ENCODE measurements around the gene KRT38.

Gene KRT38

DNA sequence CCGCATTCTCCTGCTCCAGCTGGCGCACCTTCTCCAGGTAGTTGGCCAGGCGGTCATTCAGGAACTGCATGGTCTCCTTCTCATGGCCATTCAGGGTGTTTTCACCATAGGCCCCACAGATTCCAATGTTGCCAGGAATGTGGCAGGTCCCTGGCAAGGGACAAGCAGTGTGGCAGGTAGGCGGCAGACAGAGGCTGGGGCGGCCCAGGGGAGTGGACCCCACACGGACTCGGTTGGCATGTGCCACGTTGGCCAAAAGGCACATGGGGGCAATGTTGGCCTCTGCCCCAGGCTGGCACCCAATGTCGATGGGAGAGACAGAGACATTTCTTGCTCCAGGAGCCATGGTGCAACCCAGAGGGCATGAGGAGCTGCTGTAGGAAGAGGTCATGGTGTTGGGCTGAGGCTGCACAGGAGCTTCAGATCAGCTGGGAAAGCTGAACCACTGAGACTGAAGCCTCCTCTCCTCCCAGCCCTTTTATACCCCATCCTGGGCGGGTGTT is at the start of gene KRT38:
Gene KRT38 (minus strand): TSS at position 453 of the 503 bp plus-strand sequence. CDS start 62 bp downstream, at position 391.
- no peak for DNase-seq (ENCODE audit: low read depth in 2 of 2)

DNA sequence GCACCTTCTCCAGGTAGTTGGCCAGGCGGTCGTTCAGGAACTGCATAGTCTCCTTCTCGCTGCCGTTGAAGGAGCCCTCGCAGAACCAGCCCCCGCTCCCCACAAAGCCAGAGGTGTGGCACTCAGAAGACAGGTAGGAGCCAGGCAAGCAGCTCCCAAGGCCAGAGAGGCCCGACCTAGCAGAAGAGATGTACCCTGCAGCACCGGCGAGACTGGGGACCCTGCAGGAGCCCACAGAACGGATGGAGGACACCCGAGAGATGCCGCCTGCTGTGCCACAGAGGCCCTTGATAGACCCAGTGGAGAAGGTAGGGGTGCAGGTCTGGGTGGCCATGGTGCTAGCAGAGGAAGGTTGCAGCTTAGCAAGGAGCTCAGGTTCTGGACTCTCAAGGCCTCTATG is 48.7 kb upstream of the KRT38 start, which contains the start of gene KRT36:
Gene KRT36 (minus strand): TSS at position 380 of the 400 bp plus-strand sequence. CDS start 46 bp downstream, at position 334.
- no peak for DNase-seq (ENCODE audit: low read depth in 2 of 2)

DNA sequence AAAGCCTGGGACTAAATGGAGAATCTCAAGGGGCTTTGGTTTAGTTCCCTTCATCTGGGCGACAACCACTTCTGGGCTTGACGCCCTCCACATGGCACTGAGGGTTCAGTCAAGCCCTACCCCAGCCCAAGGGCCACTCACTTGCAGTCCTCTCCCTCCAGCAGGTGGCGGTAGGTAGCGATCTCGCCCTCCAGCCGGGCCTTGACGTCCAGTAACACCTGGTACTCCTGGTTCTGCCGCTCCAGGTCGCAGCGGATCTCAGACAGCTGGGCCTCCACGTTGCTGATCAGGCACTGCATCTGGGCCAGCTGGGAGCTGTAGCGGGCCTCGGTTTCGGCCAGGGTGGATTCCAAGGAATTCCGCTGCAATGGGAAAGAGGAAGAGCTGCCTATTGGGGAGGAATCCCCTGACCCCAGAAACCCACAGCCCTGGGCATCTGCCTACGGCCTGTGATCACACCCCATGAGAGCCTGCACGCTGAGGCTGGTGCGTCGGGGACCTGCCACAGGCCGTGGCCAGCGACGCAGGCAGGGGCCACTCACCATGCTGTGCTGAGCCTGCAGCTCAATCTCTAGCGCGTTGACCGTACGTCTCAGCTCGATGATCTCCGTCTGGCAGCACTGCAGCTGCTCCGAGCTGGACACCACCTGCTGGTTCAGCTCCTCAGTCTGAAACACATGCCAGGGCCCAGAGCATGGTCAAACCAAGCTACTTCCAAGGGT is 46.2 kb upstream of the KRT38 start:
- DNase-seq (ENCODE audit: low read depth in 2 of 2): no peak

DNA sequence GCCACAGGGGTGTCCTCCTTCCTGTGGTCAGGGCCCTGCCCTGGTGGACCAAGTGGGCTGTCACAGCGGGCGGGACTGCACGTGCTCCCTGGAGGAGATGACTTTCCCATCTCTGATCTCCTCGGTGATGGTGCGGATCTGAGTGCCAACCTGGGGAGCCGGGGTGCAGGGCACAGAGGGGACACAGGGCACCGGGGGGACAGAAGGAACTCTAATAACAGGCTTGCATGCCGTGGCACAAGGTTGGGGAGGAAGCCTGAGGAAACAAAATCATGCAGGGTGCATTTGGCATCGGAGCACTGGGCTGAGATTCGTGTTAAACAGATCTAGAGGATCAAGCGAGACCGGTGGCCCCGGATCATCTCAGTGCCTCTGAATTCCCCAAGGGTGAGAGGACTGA is 45.5 kb upstream of the KRT38 start:
- DNase-seq (ENCODE audit: low read depth in 2 of 2): no peak

DNA sequence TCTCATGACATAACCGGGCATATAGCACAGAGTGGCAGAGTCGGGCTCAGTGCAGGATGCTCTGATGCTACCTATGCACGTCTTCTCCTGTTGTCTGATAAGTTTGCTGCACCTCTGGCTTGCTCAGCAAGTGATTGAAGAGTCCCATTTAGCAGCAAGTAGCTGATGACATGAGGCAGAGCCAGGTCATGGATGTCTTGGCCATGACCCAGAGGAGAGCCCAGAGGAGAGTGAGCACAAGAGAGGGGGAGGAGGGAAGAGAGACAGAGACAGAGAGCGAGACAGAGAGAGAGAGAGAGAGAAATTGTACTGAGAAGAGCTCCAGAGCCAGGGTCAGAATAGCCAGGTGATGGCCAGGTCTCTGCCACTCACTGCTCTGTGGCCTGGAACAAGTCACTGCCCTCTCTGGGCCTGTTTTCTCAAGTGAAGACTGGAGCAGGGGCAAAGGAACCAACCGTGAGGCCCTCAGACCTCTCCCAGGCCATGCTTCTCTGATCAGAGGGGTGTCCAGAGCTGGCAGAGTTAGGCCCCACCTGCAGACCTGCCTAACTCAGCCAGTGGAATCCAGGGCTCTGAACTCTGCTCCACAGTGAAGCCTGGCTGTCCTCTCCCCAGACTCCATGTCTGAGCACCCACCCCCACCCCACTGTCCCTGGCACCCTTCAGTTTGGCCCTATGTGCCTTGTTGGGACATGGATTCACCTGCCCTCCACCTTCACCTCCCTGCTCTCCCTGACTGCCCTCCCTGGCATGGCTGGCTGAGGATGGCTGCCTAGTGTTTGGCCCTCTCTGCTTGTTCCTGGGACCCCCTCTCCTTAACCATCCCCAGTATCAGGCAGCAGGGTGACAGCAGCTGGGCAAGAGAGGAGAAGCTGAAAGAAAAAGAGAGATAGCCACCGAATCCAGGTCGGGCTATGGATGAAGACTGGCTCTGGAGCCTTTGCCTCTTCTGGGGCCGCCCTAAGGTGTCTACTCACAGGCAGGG is 44.4 kb upstream of the KRT38 start:
- DNase-seq (ENCODE audit: low read depth in 2 of 2): no peak

DNA sequence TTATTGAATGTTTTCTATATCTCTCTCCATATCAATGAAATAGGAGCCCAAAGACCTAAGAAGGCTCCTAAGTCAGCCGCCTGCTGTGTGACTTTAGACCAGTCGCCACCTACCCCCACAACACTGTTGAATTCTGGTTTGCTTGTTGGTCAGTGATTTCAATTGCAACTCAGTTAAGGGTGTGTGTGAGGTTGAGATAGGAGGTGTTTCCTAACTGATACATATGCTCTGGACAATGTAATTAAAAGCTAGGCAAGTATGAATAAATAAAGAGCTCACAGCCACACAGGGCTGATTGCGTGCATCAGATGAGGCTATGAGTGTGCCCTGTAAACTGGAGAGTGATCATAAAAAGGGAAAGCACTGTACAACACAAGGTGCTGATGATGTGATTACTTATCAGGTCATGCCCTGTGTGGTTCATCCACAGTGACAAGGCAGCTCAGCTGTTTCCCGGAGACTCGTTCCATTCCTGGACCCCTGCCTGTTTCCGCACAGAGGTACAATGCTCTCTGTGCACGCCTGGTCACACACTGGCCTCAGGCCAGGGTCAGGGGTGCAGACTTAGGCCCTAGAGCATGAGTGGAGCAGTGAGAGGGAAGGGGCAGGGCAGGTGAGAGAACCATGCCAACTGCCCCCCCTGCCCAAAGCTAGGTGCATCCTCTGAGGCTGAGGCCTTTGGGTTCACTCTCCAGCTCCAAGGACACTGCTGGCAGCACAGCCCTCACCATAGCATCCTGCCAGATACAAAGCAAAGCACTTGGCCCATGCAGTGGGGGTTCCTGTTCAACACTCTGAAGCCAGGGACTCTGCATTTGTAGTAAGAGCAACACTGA is 43.4 kb upstream of the KRT38 start:
- no peak for DNase-seq (ENCODE audit: low read depth in 2 of 2)

DNA sequence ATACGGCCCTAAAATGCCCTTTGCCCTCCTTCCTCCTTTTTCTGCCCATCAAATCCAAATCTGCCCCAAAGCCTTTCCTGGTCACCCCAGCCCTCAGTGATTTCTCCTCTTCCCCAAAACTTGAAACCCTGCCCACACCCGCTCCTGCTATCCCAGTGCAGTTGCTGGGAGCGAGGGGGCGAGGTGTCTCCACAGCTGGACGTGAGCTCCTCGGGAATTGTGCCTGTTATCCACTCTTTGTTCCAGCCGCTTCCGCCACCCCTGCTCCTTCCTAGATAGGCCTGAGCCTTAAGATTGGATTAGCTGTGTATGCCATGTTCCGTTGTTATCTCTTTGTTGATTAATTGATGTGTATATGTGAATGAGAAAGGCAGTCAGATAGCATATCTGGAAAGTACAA is 42.7 kb upstream of the KRT38 start:
- no peak for DNase-seq (ENCODE audit: low read depth in 2 of 2)

DNA sequence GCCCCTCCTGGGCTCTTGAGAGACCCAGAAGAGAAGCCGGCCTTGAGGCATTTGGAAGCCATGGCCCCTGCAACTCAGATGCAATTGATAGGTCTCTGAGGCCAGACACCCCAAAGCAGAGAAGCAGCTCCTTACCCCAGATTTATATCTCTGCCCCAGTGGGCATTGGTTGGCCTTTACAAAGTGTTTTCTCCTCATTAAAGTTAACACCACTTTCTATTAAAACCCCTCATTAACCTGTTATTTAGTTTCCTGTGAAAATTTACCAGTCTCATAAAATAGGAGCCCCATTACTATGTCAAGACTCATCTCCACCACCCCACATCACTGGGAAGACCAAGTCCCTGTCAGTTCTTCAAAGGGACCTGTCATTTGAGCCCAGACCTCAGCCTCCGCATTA is 40.3 kb upstream of the KRT38 start, which contains the start of gene KRT35:
Gene KRT35 (minus strand): TSS at position 116 of the 400 bp plus-strand sequence. CDS start 54 bp downstream, at position 62.
- no peak for DNase-seq (ENCODE audit: low read depth in 2 of 2)

DNA sequence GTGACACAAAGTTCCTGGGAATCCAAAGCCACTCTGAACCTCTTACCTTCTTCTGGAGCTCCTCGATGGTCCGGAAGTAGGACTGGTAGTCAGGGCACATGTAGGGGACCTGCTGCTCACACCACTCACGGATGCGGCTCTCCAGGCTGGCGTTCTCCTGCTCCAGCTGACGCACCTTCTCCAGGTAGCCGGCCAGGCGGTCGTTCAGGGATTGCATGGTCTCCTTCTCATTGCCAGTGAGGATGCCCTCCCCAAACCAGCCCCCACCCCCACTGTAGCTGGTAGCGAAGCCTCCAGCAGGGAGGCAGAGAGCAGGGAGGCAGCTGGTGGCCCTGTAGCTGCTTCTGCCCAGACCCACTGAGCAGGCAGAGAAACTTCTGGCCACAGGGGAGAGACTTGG is 39.8 kb upstream of the KRT38 start:
- no peak for DNase-seq (ENCODE audit: low read depth in 2 of 2)

DNA sequence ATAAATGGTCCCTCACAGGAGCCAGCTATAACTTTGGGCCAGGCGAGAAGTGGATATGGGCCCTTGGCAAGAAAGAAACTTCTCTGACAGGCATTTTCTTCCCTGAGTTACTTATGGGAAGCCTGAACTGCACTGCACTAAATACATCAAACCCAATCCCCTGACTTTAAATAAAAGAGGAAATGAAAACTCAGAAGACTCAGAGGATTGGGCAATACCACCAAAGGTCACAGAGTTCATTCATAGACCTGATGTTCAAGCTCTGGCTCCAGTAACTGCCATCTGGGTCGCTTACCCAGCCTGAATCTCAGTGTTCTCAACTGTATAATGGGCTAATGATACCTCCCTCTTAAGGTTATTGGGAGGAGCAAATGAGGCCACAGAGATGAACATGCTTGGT is 39.4 kb upstream of the KRT38 start:
- no peak for DNase-seq (ENCODE audit: low read depth in 2 of 2)

DNA sequence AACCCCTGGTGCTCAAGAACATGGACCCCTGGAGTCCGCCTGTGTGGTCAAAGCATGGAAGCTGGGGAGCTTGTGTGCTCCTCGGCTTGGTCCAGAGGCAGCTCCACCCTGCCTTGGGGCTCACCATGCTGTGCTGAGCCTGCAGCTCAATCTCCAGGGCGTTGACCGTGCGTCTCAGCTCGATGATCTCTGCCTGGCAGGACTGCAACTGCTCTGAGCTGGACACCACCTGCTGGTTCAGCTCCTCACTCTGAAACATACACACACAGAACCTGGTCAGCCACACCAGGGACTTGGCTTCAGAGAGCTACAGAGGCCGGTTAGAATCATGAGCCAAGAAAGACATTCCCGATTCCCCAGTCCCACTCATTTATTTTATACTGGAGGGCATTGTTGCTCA is 37.5 kb upstream of the KRT38 start:
- DNase-seq (ENCODE audit: low read depth in 2 of 2): no peak

DNA sequence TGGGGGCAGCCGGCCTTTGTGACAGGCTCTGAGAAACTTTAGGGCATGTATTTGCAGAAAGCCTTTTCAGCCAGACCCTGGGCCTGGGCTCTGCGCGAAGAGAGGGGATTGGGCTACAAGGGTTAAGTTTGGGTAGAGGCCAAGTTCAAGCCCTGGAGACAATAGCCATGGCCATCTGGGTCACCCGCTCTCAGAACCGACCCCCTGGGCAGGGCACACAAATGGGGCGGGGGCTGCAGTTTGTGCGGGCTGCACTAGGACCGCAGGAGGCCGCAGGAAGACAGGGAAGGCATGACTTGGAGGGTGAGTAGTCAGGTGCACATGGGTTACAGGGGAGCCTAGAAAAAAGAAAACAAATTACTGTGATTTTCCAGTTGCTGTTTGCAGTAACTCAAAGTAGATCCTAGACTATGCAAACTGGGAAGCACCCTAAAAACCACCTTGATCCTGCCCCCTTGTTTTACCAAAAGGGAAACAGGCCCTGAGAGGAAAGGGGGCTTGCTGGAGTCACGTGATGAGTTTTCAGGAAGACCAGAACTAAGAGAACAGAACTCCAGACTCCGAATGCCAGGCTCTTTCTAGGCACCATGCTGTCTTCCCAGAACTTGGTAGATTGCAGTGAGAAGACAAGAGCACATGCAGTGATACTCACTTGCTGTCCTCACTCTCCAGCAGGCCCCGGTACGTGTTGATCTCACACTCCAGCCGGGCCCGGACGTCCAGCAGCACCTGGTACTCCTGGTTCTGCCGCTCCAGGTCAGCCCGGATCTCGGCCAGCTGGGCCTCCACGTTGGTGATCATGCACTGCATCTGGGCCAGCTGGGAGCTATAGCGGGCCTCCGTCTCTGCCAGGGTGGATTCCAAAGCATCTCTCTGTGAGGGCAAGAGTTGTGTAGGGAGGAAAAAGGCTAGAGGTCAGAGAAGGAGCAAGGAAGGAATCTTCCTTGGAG is 36.4 kb upstream of the KRT38 start:
- DNase-seq (ENCODE audit: low read depth in 2 of 2): no peak

DNA sequence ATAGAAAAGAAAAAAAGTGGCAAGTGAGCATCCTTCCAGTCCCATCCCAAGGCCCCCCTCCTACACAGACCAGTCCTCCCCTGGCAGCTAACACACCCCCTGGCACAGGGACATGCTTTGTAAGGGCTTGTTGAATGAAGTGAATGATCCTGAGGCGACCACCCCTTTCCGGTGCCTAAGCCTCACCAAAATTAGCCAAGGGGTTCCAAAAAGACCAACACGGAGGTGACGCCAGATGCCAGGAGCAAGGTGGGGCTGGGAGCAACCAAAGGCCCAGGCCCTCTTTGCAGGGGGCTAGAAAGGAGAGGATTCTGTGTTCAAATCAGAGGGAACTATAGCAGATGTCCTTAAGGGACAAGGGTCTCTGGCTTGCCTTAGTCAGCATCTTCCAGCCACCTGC is 34.6 kb upstream of the KRT38 start:
- DNase-seq (ENCODE audit: low read depth in 2 of 2): no peak

DNA sequence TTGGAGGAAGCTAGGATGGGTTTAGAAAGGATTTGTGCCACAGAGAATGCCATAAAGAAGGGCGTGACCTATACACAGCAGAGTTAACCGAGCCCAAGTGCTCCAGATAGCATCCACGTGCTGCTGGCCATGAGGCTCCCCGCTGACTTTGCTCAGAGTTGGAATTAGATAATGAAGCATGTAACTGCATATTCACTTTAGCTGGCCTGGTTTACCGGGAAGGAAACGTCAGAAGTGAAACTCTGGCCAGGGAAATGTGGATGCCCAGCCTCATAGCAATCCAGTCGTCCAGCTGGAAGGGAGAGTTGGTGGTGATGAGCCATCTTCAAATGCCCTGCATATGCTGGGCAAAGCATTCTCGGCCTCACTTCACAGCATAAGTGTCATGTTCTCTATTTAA is 34.1 kb upstream of the KRT38 start:
- no peak for DNase-seq (ENCODE audit: low read depth in 2 of 2)

DNA sequence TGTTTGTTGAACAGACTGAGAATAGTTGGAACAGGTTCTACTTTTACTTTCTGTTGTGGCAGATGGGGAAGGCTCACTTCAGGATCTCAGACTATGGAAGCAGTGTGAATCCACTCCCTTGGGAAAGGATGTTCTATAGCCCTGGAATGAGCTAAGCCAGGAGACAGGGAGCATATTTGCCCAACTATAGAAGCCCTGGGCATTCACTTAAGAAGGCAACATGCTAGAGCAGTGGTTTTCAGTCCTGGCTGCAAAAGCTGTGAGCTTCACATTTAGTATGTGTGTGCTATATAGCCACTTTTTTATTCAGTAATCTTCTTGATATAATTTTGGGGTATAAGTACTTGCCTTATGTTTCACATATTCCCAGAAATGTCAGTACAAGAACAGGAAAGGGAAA is 27.6 kb upstream of the KRT38 start:
- DNase-seq (ENCODE audit: low read depth in 2 of 2): no peak

DNA sequence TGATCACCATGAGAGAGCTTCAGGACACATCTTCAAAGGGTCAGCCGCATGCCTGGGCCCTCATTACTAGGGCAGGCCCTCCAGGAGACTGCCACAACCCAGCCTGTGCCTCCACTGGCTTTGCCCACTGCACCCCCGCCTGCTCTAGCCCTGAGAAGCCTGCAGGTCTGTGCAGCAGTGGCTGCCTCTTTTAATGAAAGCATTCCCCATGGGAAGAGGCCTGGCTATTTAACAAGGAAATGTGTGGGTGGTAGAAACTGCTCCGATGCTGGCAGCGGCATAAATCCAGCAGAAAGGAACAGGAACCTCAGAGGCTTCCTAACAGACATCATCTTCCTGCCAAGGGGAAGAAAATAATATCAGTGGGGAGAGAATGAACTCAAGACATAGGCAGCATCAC is 26.8 kb upstream of the KRT38 start:
- no peak for DNase-seq (ENCODE audit: low read depth in 2 of 2)

DNA sequence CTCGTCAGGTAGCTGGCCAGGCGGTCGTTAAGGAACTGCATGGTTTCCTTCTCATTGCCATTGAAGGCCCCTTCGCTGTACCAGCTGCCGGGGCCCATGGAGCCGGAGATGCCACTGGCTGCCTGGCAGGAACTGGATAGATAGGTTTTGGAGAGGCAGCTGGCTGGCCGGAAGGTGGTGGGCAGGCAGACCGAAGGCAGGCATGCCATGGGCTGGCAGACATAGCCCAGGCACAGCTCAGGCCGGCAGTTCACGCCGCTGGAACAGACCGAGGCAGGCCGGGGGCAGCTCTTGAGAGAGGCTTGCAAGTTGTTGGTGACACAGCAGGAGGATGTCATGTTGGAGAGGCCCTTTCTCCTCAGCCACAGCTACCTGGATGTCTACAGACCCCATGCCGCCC is 26.2 kb upstream of the KRT38 start, which contains the start of gene KRT32:
Gene KRT32 (minus strand): TSS at position 399 of the 400 bp plus-strand sequence. CDS start 61 bp downstream, at position 338.
- no peak for DNase-seq (ENCODE audit: low read depth in 2 of 2)

DNA sequence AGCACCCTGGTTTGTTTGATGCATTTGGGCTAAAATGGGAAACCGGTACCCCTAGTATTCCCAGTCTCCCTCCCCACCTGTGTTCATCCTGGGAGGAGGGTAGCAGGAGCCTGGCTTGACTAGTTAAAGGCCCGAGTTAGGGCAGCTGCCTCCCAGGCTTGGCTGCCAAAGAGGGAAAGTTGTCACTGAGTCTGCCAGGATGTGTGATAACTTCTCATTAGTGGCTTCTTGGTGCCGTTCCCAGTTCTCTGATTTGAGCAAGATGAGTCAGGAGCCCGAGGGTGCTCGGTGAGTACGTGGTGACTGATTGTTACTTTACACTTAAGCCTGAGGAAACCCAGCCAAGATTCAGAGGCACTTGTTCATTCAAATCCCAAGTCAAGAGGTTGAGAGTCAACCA is 23.9 kb upstream of the KRT38 start:
- DNase-seq (ENCODE audit: low read depth in 2 of 2): no peak

DNA sequence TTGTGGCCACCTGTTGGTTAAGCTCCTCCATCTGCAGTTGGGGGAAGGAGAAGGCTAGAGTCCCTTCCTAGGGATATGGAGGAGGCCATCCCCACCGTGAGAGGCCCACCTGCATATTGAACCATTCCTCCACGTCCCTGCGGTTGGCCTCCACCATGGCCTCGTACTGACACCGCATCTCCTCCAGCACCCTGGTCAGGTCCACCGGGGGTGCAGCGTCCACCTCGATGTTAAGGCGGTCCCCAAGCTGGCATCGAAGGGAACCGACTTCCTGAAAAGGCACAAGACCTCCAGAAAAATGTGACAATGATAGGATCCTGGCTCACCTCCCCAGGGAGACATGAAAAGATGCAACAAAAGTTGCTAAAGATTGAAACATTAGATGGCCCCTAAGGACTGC is 23.4 kb upstream of the KRT38 start:
- DNase-seq (ENCODE audit: low read depth in 2 of 2): no peak

DNA sequence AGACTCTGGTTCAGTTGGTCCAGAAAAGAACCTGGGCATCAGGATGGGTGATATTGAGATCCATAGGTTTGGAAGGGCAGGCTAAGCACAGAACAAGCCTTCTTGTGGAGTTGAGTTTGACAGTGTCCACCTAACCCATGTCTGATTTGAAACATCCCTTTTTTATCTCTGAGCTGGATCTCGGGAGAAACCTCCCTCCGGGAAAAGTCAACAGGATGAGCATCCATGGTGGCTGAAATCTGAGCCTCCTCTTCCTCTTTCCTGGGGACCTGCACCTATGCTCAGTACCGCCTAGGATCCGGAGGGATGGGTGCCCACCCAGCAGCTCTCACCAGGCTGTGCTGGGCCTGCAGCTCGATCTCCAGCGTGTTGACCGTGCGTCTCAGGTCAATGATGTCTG is 23.0 kb upstream of the KRT38 start:
- DNase-seq (ENCODE audit: low read depth in 2 of 2): no peak
